HG03103 (cell line): ENCODE measurements around the gene ZNF611.
"Not testable (repeated sequence)": the region's sequence is repeated elsewhere in the genome, so short reads cannot be mapped to it uniquely, and the experiment has no call there.

Experiments used
- ATAC-seq: cut with Tn5 transposase; IDR thresholded peaks from one replicate; pipeline ENCODE4 v1.9.1; 2021; ENCODE audit warnings: low read depth; ENCODE audit not compliant: unreplicated experiment

Gene ZNF611

DNA sequence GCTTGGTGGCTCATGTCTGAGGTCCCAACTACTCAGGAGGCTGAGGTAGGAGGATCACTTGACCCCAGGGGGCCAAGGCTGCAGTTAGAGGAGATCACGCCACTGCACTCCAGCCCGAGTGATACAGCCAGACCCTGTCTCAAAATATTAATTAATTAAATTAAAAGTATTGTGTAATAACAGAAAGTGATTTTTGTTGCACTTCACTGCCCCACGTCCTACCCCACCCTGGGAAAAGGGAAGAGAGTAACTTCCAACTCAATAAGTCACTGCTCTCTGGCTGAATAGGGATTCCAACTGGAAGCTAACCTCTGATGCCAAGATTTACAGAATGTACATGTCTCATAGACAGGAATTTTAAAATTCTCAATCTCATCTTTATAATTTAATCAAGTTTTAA, 47.2 kb downstream of the ZNF611 start:
- ATAC-seq = no peak

DNA sequence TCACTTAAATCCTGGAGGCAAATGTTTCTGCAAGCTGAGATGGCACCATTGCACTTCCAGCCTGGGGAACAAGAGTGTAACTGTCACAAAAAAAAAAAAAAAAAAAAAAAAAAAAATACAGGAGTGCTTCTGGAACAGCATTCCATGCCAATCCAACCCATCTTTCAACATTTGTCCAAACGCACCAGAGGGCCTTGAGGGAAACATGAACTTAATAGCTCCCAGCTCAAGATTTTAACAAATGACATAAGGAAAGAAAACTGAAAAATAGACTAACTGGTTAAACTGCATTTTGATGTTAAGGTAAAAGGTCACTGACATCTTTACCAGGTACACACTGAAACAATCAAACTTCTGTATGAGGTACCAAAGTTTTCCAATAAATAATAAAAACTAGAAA, 49.0 kb downstream of the ZNF611 start:
- no peak for ATAC-seq

- not testable (repeated sequence) for ATAC-seq
These were observed 53.6 kb downstream of the ZNF611 start for GRCh38 chr19:52681216-52681615.

DNA sequence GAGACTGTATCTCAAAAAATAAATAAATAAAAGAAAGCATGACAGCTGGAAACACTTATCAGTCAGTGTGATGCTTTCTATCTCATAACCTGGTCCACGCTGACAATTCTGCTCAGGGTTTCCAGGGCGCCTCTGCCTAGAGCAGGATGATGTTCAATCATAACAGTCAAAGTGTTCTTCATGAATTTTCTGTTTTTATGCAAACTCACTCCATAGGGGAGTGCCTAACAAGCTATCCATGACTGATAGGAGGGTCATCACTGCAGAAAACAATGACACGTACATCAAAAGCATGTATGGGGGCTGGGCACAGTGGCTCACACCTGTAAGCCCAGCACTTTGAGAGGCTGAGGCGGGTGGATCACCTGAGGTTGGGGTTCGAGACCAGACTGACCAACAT, 55.2 kb downstream of the ZNF611 start:
- ATAC-seq = no peak

- ATAC-seq = not testable (repeated sequence)
These were observed 59.6 kb downstream of the ZNF611 start for GRCh38 chr19:52675239-52675638.

GRCh38 chr19:52673014-52673413, 61.8 kb downstream of the ZNF611 start:
- no peak for ATAC-seq

DNA sequence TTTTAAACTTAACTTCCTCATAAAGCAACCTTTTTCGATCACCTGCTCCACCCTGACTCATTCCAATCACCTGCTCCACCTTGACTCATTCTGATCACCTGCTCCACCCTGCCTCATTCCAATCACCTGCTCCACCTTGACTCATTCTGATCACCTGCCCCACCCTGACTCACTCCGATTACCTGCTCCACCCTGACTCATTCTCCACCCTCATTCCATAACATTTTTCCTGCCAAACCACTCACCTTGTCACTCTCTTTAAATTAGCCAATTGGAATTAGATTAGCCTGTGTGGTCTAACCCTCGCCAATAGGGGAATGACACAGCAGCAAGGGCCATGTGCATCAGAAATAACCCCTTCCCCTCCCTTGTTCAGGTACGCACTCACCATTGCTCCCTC, 64.8 kb downstream of the ZNF611 start:
- ATAC-seq = no peak

DNA sequence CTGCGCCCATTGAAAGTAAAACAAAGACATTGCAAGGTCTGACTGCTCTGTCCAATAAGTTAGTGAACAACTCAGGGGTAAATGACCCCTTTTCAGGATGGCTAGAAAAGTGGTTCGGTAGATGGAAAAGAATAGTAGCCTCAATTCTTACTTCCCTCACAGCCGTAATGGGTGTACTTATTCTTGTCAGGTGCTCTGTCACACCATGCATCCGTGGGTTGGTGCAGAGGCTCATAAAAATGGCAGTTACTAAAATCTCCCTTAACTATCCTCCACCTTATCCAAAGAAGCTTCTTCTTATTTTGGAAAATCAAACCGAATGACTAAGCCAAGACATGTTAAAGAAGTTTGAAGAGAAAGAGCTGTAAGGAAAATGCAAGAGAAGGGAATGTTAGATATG, 65.3 kb downstream of the ZNF611 start:
- ATAC-seq = no peak

- ATAC-seq = no peak
These were observed 66.9 kb downstream of the ZNF611 start for GRCh38 chr19:52667972-52668371.

- no peak for ATAC-seq
These were observed 68.3 kb downstream of the ZNF611 start for GRCh38 chr19:52666506-52666905.

DNA sequence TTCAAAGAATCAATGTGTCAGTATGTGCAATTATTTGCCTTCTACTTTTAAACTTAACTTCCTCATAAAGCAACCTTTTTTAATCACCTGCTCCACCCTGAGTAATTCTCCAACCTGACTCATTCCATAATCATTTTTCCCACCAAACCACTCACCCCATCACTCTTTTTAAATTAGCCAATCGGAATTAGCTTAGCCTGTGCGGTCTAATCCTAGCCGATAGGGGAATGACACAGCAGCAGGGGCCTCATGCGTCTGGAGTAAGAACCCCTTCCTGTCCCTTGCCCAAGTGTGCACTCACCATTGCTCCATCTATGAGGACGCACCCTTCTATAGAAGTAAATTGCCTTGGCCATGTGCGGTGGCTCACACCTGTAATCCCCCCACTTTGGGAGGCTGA, 69.3 kb downstream of the ZNF611 start:
- ATAC-seq = no peak

GRCh38 chr19:52665027-52665426, 69.8 kb downstream of the ZNF611 start:
- ATAC-seq = no peak

DNA sequence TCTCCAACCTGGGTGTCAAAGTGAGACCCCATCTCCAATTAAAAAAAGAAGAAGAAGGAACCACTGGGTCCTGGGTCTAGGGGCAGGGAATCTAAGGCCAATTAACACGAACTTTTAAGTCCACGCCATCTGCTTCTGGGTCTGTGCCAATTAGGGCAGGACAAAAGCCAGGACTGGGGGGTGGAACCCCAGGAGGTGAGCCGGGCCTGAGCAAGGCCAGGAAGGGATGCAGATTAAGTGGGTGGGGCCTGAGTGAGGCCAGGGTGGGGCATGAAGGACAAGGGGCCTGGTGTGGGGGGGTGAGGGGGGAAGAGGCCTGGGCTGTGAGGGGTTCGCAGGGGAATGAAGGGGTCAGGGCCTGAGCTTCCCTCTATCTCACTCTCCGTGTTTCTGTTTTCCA, 70.4 kb downstream of the ZNF611 start:
- no peak for ATAC-seq

- ATAC-seq = no peak
These were observed 72.2 kb downstream of the ZNF611 start for GRCh38 chr19:52662631-52663030.

- ATAC-seq = no peak
These were observed 73.9 kb downstream of the ZNF611 start for GRCh38 chr19:52660981-52661380.

DNA sequence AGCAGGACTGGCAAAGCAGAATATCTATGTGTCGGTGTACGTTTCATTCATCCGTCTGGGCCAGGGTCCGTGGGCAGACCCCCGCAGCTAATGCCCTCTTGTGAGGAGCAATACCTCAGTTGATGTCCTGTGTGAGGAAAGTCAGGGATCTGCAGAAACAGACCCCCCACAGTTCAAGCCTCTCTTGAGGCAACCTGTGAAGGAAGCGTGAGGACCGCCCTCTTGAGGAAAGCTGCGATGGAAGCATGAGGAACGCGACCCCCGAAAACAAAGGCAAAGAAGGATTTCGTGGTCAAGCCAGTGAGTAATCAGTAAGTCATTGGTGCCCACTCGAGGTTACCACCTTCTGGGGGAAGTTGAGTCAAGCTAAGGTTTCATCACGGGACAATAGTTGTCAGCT, 75.8 kb downstream of the ZNF611 start:
- ATAC-seq = no peak

DNA sequence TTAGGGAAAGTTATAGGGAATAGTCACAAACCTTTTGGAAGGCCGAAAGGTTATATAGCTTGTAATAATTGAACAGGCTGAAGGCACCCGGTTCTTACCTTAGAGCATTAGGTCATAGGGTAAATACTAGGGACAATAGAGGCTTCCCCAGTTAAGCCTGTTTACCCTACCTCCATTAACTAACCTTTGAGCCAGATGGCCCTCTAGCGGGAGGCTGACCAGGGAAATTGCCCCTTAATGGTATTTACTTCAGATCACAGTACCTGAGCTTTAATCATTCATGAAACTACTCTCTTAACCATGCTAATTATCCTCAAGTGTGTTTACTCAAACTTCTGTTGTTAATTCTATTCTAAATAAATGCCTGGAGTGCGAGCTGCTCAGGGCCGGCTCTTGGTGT, 76.2 kb downstream of the ZNF611 start:
- no peak for ATAC-seq

DNA sequence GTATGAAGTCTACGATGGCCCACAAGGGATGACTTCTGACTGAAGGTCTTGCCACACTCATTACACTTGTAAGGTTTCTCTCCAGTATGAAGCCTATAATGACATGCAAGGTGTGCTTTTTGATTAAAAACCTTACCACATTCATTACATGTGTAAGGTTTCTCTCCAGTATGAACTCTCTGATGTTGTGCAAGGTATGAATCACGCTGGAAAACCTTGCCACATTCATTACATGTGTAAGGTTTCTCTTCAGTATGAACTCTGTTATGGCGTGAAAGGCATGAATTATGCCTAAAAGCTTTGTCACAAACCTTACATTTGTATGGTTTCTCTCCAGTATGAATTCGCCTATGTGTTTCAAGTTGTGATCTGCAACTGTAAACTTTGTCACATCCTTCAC, 81.7 kb downstream of the ZNF611 start:
- no peak for ATAC-seq
